BJ (cell line): ENCODE results near the gene CHN2. TPM values are rescaled to one million over a fixed set of nuclear protein-coding genes. Genes with fewer than 3 reads are reported as not detected.

Experiments used
- CTCF ChIA-PET: fragments of 350-600 bp; formaldehyde crosslinking; extraction: SDS; loops from one replicate; lab custom pipeline; 2021; ENCODE audit warnings: antibody characterized with exemption, inconsistent platforms; lab: Yijun Ruan, JAX
- POLR2A ChIA-PET: fragments of 300-600 bp; sonication (Branson Sonifier 250); formaldehyde crosslinking; extraction: SDS; loops from one replicate; lab custom pipeline; 2021; ENCODE audit warnings: antibody characterized with exemption; lab: Charles Lee
- DNase-seq: peaks from one replicate; pipeline ENCODE4 v3.0.0-alpha.2; 2011; ENCODE audit warnings: low read depth
- H3K27me3 ChIP-seq: 2 replicates; pipeline ENCODE4 v1.6.0; 2011; ENCODE audit warnings: low read length; ENCODE audit not compliant: control insufficient read depth, insufficient read depth
- H3K36me3 ChIP-seq: 2 replicates; pipeline ENCODE4 v1.5.1; 2011; ENCODE audit warnings: low read length; ENCODE audit not compliant: control insufficient read depth, insufficient read depth
- H3K4me3 ChIP-seq: 2 replicates; pipeline ENCODE4 v1.5.1; 2011; ENCODE audit warnings: low read depth, mild to moderate bottlenecking, control low read depth, low read length
- polyA plus RNA-seq: library from polyadenylated mRNA; depleted of rRNA; stranded (reverse); fragments of >200 nt; gene quantifications from 2 replicates; pipeline ENCODE4 v1.2.3, GENCODE V29; 2011
- TF ChIP-seq, protein P1 (sequence below): IDR thresholded peaks from 2 replicates; pipeline ENCODE4 v1.5.1; 2011; ENCODE audit warnings: low read depth, mild to moderate bottlenecking, control low read depth, inconsistent platforms, low read length, moderate library complexity; ENCODE audit not compliant: insufficient read depth

Gene CHN2
- polyA plus RNA-seq, 1 experiment: not detected

DNA sequence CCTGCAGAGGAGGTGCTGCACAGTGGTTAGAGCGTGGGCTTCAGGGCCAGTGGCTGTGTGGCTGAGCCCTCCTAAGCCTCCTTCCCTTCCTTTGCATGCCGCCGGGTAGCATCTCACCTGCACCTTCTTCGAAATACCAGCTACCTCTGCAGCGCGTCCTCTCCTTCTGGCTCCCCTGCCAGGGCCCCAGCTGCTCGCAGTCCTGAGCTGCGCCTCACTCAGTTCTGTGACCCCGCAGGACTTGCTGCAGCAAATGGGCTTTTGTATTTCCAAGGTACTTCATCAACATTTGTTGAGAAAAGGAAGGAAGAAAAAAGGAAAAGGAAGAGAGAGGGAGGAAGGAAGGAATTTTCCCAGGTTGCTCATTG is 222.3 kb downstream of the CHN2 start:
- POLR2A ChIA-PET: no interaction called here
- H3K4me3 ChIP-seq: no peak overlapping the region
- CTCF ChIA-PET: interaction anchor here (1.0 kb wide), 1 partner anchor 227 kb away, joined by 3 read pairs; no protein-coding TSS in a partner anchor
- H3K27me3 ChIP-seq: 0 out of 2 replicates have a peak, but pooled peaks cover 2% of the 10 kb centered on the region
- no peak for DNase-seq
- TF ChIP-seq, protein P1, sequence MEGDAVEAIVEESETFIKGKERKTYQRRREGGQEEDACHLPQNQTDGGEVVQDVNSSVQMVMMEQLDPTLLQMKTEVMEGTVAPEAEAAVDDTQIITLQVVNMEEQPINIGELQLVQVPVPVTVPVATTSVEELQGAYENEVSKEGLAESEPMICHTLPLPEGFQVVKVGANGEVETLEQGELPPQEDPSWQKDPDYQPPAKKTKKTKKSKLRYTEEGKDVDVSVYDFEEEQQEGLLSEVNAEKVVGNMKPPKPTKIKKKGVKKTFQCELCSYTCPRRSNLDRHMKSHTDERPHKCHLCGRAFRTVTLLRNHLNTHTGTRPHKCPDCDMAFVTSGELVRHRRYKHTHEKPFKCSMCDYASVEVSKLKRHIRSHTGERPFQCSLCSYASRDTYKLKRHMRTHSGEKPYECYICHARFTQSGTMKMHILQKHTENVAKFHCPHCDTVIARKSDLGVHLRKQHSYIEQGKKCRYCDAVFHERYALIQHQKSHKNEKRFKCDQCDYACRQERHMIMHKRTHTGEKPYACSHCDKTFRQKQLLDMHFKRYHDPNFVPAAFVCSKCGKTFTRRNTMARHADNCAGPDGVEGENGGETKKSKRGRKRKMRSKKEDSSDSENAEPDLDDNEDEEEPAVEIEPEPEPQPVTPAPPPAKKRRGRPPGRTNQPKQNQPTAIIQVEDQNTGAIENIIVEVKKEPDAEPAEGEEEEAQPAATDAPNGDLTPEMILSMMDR: no peak
- H3K36me3 ChIP-seq: no peaks in the 10 kb centered on the region

DNA sequence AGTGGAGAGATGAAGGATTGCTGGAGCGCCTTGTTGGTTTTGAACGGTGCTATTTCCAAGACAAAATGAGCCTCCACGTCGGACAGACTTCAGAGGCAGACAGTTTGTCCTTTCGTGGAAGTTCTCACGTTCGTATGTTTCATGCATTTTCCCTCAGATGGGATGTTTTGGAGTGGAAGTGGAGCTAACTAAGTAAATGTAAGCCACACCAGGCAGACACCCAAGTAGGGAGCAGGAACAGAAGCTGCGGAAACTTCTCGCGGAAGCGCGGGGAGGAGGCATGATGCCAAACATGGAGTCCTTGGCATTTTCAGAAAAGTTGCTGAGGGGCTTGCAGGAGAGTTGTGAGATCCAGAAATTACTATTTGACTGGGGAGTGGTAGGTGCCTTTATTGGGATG is 223.5 kb downstream of the CHN2 start:
- Histone ChIP-seq H3K27me3 (0 out of 2 replicates have a peak, but pooled peaks cover 2% of the 10 kb centered on the region), H3K36me3 (no peaks in the 10 kb centered on the region), H3K4me3 (no peak overlapping the region)
- TF ChIP-seq, protein P1: no peak
- CTCF ChIA-PET: interaction anchor here (0.6 to 1.9 kb wide), 5 partner anchors 8 to 496 kb away, joined by 3 to 4 read pairs (median 3); no protein-coding TSS in a partner anchor
- DNase-seq: no peak
- POLR2A ChIA-PET: no interaction called here

DNA sequence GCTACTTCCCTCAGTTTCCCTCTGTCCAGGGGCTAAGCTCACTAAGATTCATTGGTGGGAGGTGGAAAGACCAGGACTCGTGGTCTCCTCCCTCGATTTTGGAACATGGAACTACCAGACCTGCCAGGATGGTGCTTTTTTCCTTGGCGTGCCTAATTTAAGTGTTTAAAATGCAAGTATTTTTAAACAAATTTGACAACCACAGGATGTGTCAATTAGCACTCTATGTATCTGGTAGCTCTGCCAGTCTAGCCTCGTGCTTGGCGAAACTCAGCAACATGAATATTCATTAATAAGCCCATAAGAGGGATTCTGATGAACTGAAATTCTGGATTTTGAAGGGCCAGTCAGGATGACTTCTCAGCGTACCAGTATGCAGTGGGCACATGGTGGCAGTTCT is 224.1 kb downstream of the CHN2 start:
- 0 out of 2 replicates have a peak, but pooled peaks cover 2% of the 10 kb centered on the region for H3K27me3 ChIP-seq
- TF ChIP-seq, protein P1: no peak
- no peak for DNase-seq
- POLR2A ChIA-PET: no interaction called here
- no peak overlapping the region for H3K4me3 ChIP-seq
- CTCF ChIA-PET: interaction anchor here (0.6 to 1.9 kb wide), 6 partner anchors 9 to 497 kb away, joined by 3 to 4 read pairs (median 3); no protein-coding TSS in a partner anchor
- H3K36me3 ChIP-seq: no peaks in the 10 kb centered on the region

DNA sequence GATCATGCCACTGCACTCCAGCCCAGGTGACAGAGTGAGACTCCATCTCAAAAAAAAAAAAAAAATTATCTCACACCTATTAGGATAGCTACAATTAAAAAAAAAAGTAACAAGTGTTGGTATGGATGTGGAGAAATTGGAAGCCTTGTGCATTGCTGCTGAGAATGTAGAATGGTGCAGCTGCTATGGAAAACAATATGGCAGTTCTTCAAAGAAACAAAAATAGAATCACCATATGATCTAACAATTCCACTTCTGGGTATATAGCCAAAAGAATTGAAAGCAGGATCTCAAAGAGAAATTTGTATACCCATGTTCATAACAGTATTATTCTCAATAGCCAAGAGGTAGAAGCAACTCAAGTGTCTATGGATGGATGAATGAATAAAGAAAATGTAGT is 225.4 kb downstream of the CHN2 start:
- Histone ChIP-seq H3K4me3 (no peak overlapping the region), H3K27me3 (no peaks in the 10 kb centered on the region), H3K36me3 (no peaks in the 10 kb centered on the region)
- CTCF ChIA-PET: interaction anchor here (2.5 kb wide), 1 partner anchor 11 kb away, joined by 12 read pairs; no protein-coding TSS in a partner anchor
- POLR2A ChIA-PET: no interaction called here
- no peak for DNase-seq
- TF ChIP-seq, protein P1: no peak

DNA sequence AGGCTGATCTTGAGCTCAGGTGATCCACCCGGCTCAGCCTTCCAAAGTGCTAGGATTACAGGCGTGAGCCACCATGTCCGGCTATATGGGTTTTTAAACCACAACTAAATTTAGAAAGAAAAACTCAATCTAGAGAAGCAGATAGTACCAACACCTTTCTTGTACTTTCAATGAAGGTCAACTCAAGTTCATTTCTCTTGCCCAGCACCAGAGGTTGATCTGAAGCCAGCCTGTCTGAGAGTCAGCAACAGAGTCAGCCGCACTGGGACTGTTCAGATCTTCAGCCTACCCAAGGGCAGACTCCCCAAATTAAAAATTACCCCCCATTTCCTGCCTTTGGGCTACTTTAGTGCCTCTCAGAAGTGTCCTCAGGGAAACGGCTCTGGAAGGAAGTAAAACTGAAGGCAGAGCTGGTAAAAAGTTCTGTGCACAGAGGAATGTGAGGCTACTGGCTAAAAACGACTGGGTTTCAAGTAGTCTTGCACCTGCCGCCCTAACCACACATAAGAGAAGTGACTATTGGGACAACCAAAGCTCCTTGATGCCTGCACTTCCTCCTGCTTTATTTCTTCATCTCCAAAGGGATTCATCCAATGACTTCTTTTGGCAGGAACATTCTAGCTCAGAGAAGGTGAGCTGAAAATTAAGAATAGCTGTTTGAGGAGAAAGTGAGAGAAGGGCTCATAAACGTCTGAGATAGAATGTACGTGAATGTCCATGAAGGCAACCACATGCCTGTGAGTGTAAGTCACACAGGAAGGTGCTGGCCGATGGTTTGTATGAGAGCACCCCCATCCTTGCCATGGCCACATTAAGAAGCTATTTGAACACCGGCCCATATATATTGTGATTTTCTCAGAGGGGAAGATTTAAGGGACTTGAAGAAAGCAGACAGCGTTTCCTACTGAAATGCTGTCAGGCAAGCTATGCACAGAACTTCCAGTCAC is 226.7 kb downstream of the CHN2 start:
- DNase-seq: no peak
- H3K27me3 ChIP-seq: no peaks in the 10 kb centered on the region
- H3K4me3 ChIP-seq: no peak overlapping the region
- no peaks in the 10 kb centered on the region for H3K36me3 ChIP-seq
- CTCF ChIA-PET: interaction anchor here (1.0 to 2.5 kb wide), 2 partner anchors 8 to 12 kb away, joined by 3 to 12 read pairs; no protein-coding TSS in a partner anchor
- TF ChIP-seq, protein P1: no peak
- POLR2A ChIA-PET: no interaction called here
